PFSK-1 (cell line): ENCODE data around the gene TXLNG.

Experiments used
- FOXP2 ChIP-seq: optimal IDR thresholded peaks from 2 replicates; pipeline ENCODE3; 2011; ENCODE audit warnings: borderline replicate concordance, control low read depth, inconsistent platforms; ENCODE audit not compliant: insufficient read depth; ENCODE audit errors: extremely low read length, extremely low read depth
- POLR2AphosphoS5 ChIP-seq: IDR thresholded peaks from 2 replicates; pipeline ENCODE4 v1.6.1; 2012; ENCODE audit warnings: low read depth, mild to moderate bottlenecking, control low read depth, low read length, moderate library complexity
- REST ChIP-seq, 2 experiments: IDR thresholded peaks; 2 replicates each; pipeline versions ENCODE4 v1.6.1 to v1.8.0; 2011 to 2012; ENCODE audit warnings: low read depth in 2 of 2, low read length in 2 of 2, control low read depth in 1 of 2, inconsistent platforms in 1 of 2, mild to moderate bottlenecking in 1 of 2, moderate library complexity in 1 of 2; ENCODE audit not compliant: insufficient read depth in 1 of 2
- SIN3A ChIP-seq: IDR thresholded peaks from 2 replicates; pipeline ENCODE4 v1.6.1; 2012; ENCODE audit warnings: mild to moderate bottlenecking, low read length, moderate library complexity, borderline replicate concordance; ENCODE audit not compliant: insufficient read depth
- TAF1 ChIP-seq: IDR thresholded peaks from 2 replicates; pipeline ENCODE4 v1.6.1; 2012; ENCODE audit warnings: low read length, control low read depth, borderline replicate concordance; ENCODE audit not compliant: insufficient read depth

The TXLNG gene

DNA sequence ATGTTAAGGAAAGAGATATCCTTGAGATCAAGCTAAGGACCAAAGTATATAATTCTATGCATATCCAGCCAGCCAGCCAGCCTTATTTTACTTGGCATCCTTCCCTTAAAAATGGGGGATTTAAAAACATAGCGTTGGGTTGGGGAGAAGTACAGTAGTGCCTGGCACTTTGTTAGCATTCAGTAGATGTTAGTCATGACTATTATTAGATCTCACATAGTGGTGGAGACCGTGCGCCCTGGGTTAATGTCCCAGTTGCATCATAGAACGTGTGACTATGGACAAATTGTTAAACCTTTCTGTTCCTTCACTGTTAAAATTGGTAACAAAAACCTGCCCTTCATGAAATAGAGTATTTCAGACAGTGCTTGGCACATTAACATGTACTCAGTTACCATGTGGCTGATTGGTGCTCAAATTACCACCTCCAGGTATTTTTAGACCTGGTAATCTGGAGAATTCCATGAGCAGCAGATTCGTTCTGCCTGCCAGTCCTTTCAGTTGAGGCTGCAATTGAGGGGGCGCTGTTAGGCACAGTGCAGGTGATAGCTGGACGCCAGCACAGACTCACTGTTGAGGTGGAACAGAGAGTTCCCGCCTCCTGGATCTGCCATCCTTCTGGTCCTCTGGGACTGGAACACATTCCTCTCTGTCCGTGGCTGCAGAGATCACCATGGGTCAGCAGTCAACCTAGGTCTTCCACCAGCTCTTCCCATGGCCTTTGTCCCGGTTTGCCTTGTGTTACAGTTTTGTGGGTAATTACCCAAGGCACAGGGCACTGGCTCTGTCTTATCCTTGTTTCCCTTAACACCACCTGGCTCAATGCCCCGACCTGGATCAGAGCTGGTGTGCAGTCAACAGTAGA is 52.2 kb downstream of the TXLNG start:
- TF ChIP-seq POLR2AphosphoS5 (no peak), SIN3A (no peak), FOXP2 (no peak), TAF1 (no peak), REST (IDR thresholded peaks at IDR 0.05; ENCODE audit: insufficient read depth in 1 of 2, low read depth in 2 of 2, low read length in 2 of 2) (no peak)

GRCh38 chrX:16839219-16839851 is 53.1 kb downstream of the TXLNG start:
- TF ChIP-seq TAF1, result no peak
- no peak for TF ChIP-seq SIN3A
- no peak for TF ChIP-seq REST (IDR thresholded peaks at IDR 0.05; ENCODE audit: insufficient read depth in 1 of 2, low read depth in 2 of 2, low read length in 2 of 2)
- TF ChIP-seq POLR2AphosphoS5, result no peak
- TF ChIP-seq FOXP2, result no peak

GRCh38 chrX:16839852-16840460 is 53.7 kb downstream of the TXLNG start:
- TF ChIP-seq SIN3A (no peak), POLR2AphosphoS5 (no peak), REST (IDR thresholded peaks at IDR 0.05; ENCODE audit: insufficient read depth in 1 of 2, low read depth in 2 of 2, low read length in 2 of 2) (no peak), TAF1 (no peak), FOXP2 (no peak)

- TF ChIP-seq FOXP2 (no peak), POLR2AphosphoS5 (no peak), REST (IDR thresholded peaks at IDR 0.05; ENCODE audit: insufficient read depth in 1 of 2, low read depth in 2 of 2, low read length in 2 of 2) (no peak), TAF1 (no peak), SIN3A (no peak)
These were observed 56.4 kb downstream of the TXLNG start for GRCh38 chrX:16842684-16843083.
